Right atrium auricular region (tissue), 2 donors: Measurements from ENCODE around the gene IL1RL2. TPM values are rescaled to one million over a fixed set of nuclear protein-coding genes. Genes with fewer than 3 reads are reported as not detected.

Experiments used
- DNase-seq: peaks from one replicate; pipeline ENCODE4 v3.0.0-alpha.2; 2019; ENCODE audit warnings: low spot score
- H3K27ac ChIP-seq, 2 donors: fragments of 200-600 bp; sonication (generic); 1 replicate in 1 of 2; 2 replicates in 1 of 2; pipeline ENCODE4 v1.5.1; 2016 to 2019
- H3K27me3 ChIP-seq, 2 donors: fragments of 200-600 bp; sonication (generic); one replicate each; pipeline versions ENCODE4 v1.5.1 to v1.6.0; 2017 to 2019
- H3K36me3 ChIP-seq: fragments of 200-600 bp; sonication (generic); one replicate; pipeline ENCODE4 v1.5.1; 2016
- H3K4me1 ChIP-seq, 2 donors: fragments of 200-600 bp; sonication (generic); one replicate each; pipeline versions ENCODE4 v1.5.1 to v1.6.0; 2017 to 2019
- H3K4me3 ChIP-seq, 2 donors: fragments of 200-600 bp; sonication (generic); 1 replicate in 1 of 2; 2 replicates in 1 of 2; pipeline ENCODE4 v1.5.1; 2017 to 2019; ENCODE audit warnings: mild to moderate bottlenecking in 1 of 2, moderate library complexity in 1 of 2
- H3K9me3 ChIP-seq, 2 donors: fragments of 200-600 bp; sonication (generic); one replicate each; pipeline ENCODE4 v1.5.1; 2019
- CTCF ChIP-seq, 2 donors: fragments of 200-600 bp; sonication (generic); IDR thresholded peaks; one replicate each; pipeline ENCODE4 v1.5.1; 2019; ENCODE audit warnings: antibody characterized with exemption in 2 of 2
- total RNA-seq, 2 donors: library from RNA; depleted of rRNA; stranded (reverse); fragments of >200 nt; gene quantifications; one replicate each; pipeline ENCODE4 v1.1.0, GENCODE V29; 2016

IL1RL2 gene
- total RNA-seq, 2 donors from 2014 or later: 0.55 TPM; not detected in 1

DNA sequence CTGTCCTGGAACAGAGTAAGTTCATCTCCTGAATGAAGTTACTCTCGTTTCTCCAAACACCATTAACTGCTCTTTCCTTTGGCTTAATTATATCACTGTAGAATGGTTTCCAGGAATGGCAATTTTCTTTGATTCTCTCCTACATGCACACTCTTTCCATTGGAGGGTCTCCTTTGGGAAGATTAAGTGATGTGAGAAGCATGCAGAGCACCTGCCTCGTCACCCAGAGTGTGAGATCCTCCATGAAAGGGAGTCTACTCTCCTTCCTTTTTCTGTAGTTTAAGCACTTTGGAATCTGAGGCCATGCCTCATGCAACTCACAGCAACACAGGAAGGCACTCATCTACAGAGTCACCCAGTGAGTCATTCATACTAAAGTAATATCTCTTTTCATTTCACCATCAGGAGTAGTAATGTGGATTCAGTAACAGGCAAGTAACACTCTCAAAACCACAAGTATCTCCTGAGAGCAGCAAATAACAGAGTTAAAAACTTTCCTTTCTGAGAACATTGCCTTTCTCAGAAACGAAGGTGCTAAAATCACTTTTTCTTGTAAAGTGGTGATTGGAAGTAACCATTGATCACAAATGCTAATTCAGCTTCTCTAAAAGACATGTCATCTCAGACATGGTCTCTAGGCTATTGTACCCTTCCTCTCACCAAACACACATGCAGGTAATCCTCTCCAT lies 71.7 kb downstream of the IL1RL2 start:
- TF ChIP-seq CTCF (IDR thresholded peaks at IDR 0.05): no peak
- DNase-seq: no peak
- H3K27ac ChIP-seq: no peak overlapping the region

DNA sequence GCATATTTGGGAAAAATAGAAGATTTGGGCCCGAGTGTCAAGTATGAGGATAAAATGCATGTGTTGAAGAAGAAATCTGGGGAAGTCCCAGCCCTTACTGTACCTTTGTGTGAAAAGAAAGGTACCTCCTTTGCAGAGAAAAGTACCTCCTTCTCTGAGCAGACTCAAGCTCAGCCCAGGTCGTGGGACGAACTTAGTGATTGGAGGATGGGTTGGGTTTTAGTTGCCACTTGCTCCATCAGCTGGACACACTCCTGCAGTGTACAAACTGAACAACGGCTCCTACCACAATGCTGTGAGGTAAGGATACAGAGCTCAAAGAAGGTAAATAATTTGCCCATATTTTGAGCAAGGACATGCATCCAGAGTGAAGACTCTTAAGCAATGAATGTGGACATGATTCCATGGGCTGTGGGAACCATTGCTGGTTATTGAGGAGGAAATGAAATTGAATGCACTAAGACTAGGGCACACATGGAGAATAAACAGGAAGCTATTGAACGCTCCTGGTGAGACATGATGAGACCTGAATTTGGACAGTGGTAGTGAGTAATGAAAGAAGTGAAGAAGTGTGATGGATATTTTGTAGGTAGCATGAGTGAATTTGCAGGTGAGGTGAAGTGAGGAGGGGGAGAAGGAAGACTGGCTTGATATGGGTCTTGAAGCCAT lies 74.8 kb downstream of the IL1RL2 start:
- H3K4me3 ChIP-seq: no peak overlapping the region
- no peaks in the 10 kb centered on the region for H3K9me3 ChIP-seq
- no peak overlapping the region for H3K27ac ChIP-seq
- H3K36me3 ChIP-seq: no peaks in the 10 kb centered on the region
- H3K4me1 ChIP-seq: no peaks in the 10 kb centered on the region
- no peak for TF ChIP-seq CTCF (IDR thresholded peaks at IDR 0.05)
- DNase-seq: no peak
- H3K27me3 ChIP-seq: no peaks in the 10 kb centered on the region

More for the DNA sequence above, 71.7 kb downstream of the IL1RL2 start:
- Histone ChIP-seq H3K27me3 (no peaks in the 10 kb centered on the region), H3K4me1 (no peaks in the 10 kb centered on the region), H3K4me3 (no peak overlapping the region), H3K9me3 (no peaks in the 10 kb centered on the region), H3K36me3 (no peaks in the 10 kb centered on the region)

DNA sequence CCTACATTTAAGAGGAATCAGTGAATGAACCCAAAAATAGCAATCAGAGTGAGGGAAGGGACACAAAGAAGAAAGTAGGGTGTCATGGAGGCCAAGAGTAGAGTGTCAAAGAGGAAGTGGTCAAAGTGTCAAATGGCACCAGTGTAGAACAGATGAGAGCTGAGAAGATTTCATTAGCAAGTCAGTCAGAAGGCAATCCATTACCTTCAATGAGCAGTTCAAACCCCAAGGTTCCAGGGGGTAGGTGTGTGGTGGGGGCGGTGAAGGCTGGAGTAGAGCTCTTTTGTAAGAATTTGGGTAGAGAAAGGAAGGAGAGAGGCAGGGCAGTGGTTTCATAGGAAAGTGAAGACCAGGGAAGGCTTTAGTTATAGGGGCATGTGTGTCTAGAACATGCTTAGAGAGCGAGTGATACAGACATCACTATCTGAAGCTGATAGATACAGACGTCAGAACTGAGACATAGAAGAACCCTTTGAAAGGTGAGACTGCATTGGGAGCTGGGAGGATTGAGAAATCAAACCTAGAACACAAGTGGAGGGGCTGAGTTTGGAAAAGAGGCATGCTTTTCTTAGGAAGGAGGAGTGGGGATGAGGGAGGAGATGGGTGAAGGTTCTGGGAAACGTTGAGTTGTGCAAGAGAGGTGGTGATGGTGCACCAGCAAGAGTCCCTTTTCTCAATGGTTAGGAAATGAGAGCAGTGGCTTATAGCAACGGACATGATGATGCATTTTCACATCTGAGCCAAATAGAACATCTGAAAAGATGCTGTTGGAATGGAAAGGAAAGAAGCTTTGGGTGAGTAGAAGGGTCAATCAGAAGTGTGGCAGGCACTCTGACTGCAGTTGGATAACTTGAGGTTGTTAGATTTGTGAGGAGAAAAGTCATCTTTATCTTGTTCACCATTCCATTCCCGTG lies 75.7 kb downstream of the IL1RL2 start:
- Histone ChIP-seq H3K4me3 (no peak overlapping the region), H3K27ac (no peak overlapping the region)
- no peak for DNase-seq

DNA sequence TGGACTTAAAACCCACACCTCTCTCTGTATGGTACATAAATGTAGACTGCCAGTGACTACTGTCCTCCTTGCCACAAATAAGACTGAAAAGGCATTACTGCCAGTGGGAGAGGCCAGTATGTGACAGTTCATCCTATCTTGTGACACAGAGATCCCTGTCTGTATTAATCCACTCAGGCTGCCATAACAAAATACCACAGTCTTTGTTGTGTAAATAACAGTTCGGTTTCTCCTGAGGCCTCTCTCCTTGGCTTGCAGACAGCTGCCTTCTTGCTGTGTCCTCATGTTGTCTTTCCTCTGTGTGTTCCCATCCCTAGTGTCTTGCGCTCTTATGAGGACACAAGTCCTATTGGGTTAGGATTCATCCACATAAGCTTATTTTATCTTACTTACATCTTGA lies 78.1 kb downstream of the IL1RL2 start:
- no peaks in the 10 kb centered on the region for H3K4me1 ChIP-seq
- TF ChIP-seq CTCF (IDR thresholded peaks at IDR 0.05): no peak
- no peak for DNase-seq
- H3K36me3 ChIP-seq: no peaks in the 10 kb centered on the region
- no peaks in the 10 kb centered on the region for H3K27me3 ChIP-seq
- H3K4me3 ChIP-seq: no peak overlapping the region
- H3K27ac ChIP-seq: no peak overlapping the region
- no peaks in the 10 kb centered on the region for H3K9me3 ChIP-seq

More for the DNA sequence above, 75.7 kb downstream of the IL1RL2 start:
- Histone ChIP-seq H3K36me3 (no peaks in the 10 kb centered on the region), H3K4me1 (no peaks in the 10 kb centered on the region), H3K9me3 (no peaks in the 10 kb centered on the region), H3K27me3 (no peaks in the 10 kb centered on the region)
- no peak for TF ChIP-seq CTCF (IDR thresholded peaks at IDR 0.05)

DNA sequence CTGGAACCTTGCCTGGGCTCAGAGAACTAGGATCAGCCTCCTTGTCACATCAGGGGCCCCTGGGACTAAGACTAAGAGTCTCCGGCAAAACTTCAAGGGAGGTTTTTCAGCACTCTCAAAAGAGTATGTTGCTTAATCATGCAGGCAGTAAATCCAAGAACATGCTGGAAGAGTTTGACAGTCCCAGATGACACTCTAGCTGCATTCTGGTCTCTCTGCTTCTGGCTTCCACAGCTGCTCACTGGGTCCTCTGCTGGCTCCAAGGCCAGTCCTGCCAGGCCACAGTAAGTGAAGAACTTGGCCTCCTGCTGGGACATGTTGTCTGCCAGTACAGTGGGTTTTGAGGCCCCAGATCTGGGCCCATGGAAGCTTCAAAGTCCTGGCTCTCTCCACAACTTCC lies 79.4 kb downstream of the IL1RL2 start:
- Histone ChIP-seq H3K9me3 (no peaks in the 10 kb centered on the region), H3K27me3 (no peaks in the 10 kb centered on the region), H3K36me3 (no peaks in the 10 kb centered on the region), H3K4me3 (no peak overlapping the region), H3K27ac (no peak overlapping the region), H3K4me1 (no peaks in the 10 kb centered on the region)
- TF ChIP-seq CTCF (IDR thresholded peaks at IDR 0.05): no peak
- DNase-seq: no peak
